Spleen (tissue), 7 donors: ENCODE measurements around the gene RAB35.

ENCODE experiments used
- POLR2A ChIP-seq, 3 donors: fragments of 450-650 bp; IDR thresholded peaks; one replicate each; pipeline ENCODE4 v1.5.1; 2017; ENCODE audit warnings: antibody characterized with exemption in 3 of 3, mild to moderate bottlenecking in 1 of 3
- TF ChIP-seq, protein P1 (sequence below), 11 experiments: fragments of 200-600 bp in 7 of 11; fragments of 450-650 bp in 4 of 11; sonication (generic) in 4 of 11; IDR thresholded peaks in 8 of 11; conservative IDR thresholded peaks in 3 of 11; 1 replicate in 7 of 11; 2 replicates in 4 of 11; pipeline versions ENCODE4 v1.4.0 to v1.8.0; 2016 to 2021; ENCODE audit warnings: antibody characterized with exemption in 11 of 11, inconsistent platforms in 4 of 11, mild to moderate bottlenecking in 1 of 11
- donor health status: DM: no; HTN: no; CAD: no; lungs with moderate emphysema.
- donor health status: DM: no; HTN: no; CAD: no.
- donor health status: DM: no; HTN: no; CAD: no.

DNA sequence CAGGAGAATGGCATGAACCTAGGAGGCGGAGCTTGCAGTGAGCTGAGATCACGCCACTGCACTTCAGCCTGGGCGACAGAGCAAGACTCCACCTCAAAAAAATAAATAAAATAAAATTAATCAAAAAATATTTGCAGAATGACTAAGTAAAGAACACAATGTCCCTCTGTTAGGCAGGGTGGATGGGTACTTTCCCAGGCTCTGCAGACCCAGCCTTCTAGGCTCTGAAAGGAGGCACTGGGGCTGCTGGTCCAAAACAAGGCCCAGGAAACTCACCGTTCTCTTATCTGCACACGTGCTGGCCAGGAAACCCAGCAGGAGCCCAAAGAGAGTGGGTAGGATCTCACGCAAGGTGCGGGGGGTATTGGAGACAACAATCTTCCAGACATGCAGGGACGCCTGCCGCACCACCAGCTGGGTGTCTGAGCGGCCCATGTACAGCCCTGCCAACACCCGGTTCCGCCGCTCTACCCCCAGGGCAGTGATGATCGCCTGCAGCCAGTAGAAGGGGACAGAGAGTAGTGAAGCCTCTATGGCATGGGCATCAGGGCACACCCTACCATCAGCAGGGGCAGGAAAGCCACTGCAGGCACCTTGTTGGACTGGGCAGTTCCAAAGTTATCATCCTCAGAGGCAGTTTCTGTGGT lies 25.8 kb upstream of the RAB35 start:
- TF ChIP-seq, protein P1, sequence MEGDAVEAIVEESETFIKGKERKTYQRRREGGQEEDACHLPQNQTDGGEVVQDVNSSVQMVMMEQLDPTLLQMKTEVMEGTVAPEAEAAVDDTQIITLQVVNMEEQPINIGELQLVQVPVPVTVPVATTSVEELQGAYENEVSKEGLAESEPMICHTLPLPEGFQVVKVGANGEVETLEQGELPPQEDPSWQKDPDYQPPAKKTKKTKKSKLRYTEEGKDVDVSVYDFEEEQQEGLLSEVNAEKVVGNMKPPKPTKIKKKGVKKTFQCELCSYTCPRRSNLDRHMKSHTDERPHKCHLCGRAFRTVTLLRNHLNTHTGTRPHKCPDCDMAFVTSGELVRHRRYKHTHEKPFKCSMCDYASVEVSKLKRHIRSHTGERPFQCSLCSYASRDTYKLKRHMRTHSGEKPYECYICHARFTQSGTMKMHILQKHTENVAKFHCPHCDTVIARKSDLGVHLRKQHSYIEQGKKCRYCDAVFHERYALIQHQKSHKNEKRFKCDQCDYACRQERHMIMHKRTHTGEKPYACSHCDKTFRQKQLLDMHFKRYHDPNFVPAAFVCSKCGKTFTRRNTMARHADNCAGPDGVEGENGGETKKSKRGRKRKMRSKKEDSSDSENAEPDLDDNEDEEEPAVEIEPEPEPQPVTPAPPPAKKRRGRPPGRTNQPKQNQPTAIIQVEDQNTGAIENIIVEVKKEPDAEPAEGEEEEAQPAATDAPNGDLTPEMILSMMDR (IDR thresholded peaks at IDR 0.05 in 8 of 11, conservative IDR thresholded peaks at IDR 0.05 in 3 of 11): no peak
- no peak for TF ChIP-seq POLR2A (IDR thresholded peaks at IDR 0.05)
